Caco-2 (cell line): ENCODE results near the gene ADGRG4. TPM values are rescaled to one million over a fixed set of nuclear protein-coding genes. Genes with fewer than 3 reads are reported as not detected.

ENCODE experiments used
- BruUV-seq: library from RNA; stranded (reverse); fragments of 400-500 nt; replicated peaks from 2 replicates; lab custom pipeline; 2021; lab: Mats Ljungman, UMichigan
- CTCF ChIA-PET: fragments of 300-600 bp; sonication (Branson Sonifier 250); formaldehyde crosslinking; loops from one replicate; lab custom pipeline; 2022; ENCODE audit warnings: antibody characterized with exemption; lab: Charles Lee
- POLR2A ChIA-PET: fragments of 300-600 bp; sonication (Branson Sonifier 250); formaldehyde crosslinking; loops from one replicate; lab custom pipeline; 2022; ENCODE audit warnings: antibody characterized with exemption; lab: Charles Lee
- DNase-seq, 2 experiments: peaks; one replicate each; pipeline versions ENCODE4 v3.0.0 to v3.0.0-alpha.2; 2020 to 2022
- H3K27me3 ChIP-seq: replicated peaks from 2 replicates; pipeline ENCODE4 v1.6.0; 2011; ENCODE audit warnings: low read length; ENCODE audit not compliant: control insufficient read depth, insufficient read depth
- H3K36me3 ChIP-seq: 2 replicates; pipeline ENCODE4 v1.5.1; 2011; ENCODE audit warnings: low read length; ENCODE audit not compliant: control insufficient read depth, insufficient read depth
- H3K4me1 ChIP-seq: fragments of 250-450 bp; sonication (Bioruptor Pico); 2 replicates; pipeline ENCODE4 v1.5.1; 2020; ENCODE audit warnings: mild to moderate bottlenecking
- H3K4me3 ChIP-seq: 2 replicates; pipeline ENCODE4 v1.5.1; 2011; ENCODE audit warnings: low read depth, mild to moderate bottlenecking, control low read depth, low read length
- H3K9me3 ChIP-seq: fragments of 250-450 bp; sonication (Bioruptor Pico); 2 replicates; pipeline ENCODE4 v1.5.1; 2020; ENCODE audit warnings: mild to moderate bottlenecking, moderate library complexity
- H3K27ac Mint-ChIP-seq: one replicate; pipeline ENCODE4 v1.8.0; 2022; ENCODE audit warnings: mixed read lengths; ENCODE audit not compliant: unreplicated experiment
- H3K27me3 Mint-ChIP-seq: one replicate; pipeline ENCODE4 v1.8.0; 2022; ENCODE audit warnings: mixed read lengths; ENCODE audit not compliant: insufficient read depth, unreplicated experiment
- H3K36me3 Mint-ChIP-seq: one replicate; pipeline ENCODE4 v1.8.0; 2022; ENCODE audit warnings: mild to moderate bottlenecking, mixed read lengths; ENCODE audit not compliant: insufficient read depth, unreplicated experiment
- H3K4me1 Mint-ChIP-seq: one replicate; pipeline ENCODE4 v1.8.0; 2022; ENCODE audit warnings: low read depth, mixed read lengths; ENCODE audit not compliant: unreplicated experiment
- H3K4me3 Mint-ChIP-seq: one replicate; pipeline ENCODE4 v1.8.0; 2022; ENCODE audit warnings: mild to moderate bottlenecking, moderate library complexity, mixed read lengths; ENCODE audit not compliant: unreplicated experiment
- H3K9me3 Mint-ChIP-seq: one replicate; pipeline ENCODE4 v1.8.0; 2022; ENCODE audit warnings: mixed read lengths; ENCODE audit not compliant: unreplicated experiment
- CTCF ChIP-seq, 2 experiments: fragments of 200-600 bp in 1 of 2; IDR thresholded peaks; 1 replicate in 1 of 2; 2 replicates in 1 of 2; pipeline versions ENCODE4 v1.5.1 to v1.8.0; 2011 to 2022; ENCODE audit warnings: antibody characterized with exemption in 1 of 2, control low read depth in 1 of 2, inconsistent platforms in 1 of 2, low read depth in 1 of 2, low read length in 1 of 2, mild to moderate bottlenecking in 1 of 2, moderate library complexity in 1 of 2; ENCODE audit not compliant: insufficient read depth in 1 of 2, severe bottlenecking in 1 of 2, unreplicated experiment in 1 of 2
- intact Hi-C: fragments of 100-400 bp; cut with micrococcal nuclease; formaldehyde crosslinking; loops from one replicate; pipeline ENCODE4 v1.10.0; 2022; ENCODE audit not compliant: unreplicated experiment
- total RNA-seq: library from RNA; stranded (reverse); gene quantifications from 2 replicates; pipeline ENCODE4 v1.2.3, GENCODE V29; 2022

Gene ADGRG4
- total RNA-seq, 1 experiment from 2014 or later, result not detected

- H3K4me1 ChIP-seq, result no peaks in the 10 kb centered on the region
- CTCF ChIA-PET, result no interaction called here
- POLR2A ChIA-PET, result no interaction called here
- H3K27me3 Mint-ChIP-seq, result peaks cover 7% of the 10 kb centered on the region
- DNase-seq, result no peak
- H3K9me3 Mint-ChIP-seq, result no peaks in the 10 kb centered on the region
- TF ChIP-seq CTCF (IDR thresholded peaks at IDR 0.05; ENCODE audit: insufficient read depth in 1 of 2, low read depth in 1 of 2, low read length in 1 of 2, severe bottlenecking in 1 of 2, unreplicated experiment in 1 of 2), result no peak
- no peaks in the 10 kb centered on the region for H3K9me3 ChIP-seq
- H3K36me3 ChIP-seq, result no peaks in the 10 kb centered on the region
- no TSS peak for BruUV-seq
- H3K27ac Mint-ChIP-seq, result no peak overlapping the region
- H3K36me3 Mint-ChIP-seq, result no peaks in the 10 kb centered on the region
- no peak overlapping the region for H3K4me3 ChIP-seq
- H3K4me3 Mint-ChIP-seq, result no peak overlapping the region
- H3K4me1 Mint-ChIP-seq, result no peaks in the 10 kb centered on the region
- intact Hi-C loops, result no loop called here
- H3K27me3 ChIP-seq, result no peaks in the 10 kb centered on the region
These were observed 46.9 kb downstream of the ADGRG4 start for GRCh38 chrX:136347706-136348105.

- intact Hi-C loops, result no loop called here
- ChIA-PET CTCF (no interaction called here), POLR2A (no interaction called here)
- TF ChIP-seq CTCF (IDR thresholded peaks at IDR 0.05; ENCODE audit: insufficient read depth in 1 of 2, low read depth in 1 of 2, low read length in 1 of 2, severe bottlenecking in 1 of 2, unreplicated experiment in 1 of 2), result no peak
- Histone ChIP-seq H3K9me3 (no peaks in the 10 kb centered on the region), H3K4me1 (no peaks in the 10 kb centered on the region), H3K4me3 (no peak overlapping the region), H3K27me3 (no peaks in the 10 kb centered on the region), H3K36me3 (no peaks in the 10 kb centered on the region)
- no peaks in the 10 kb centered on the region for H3K4me1 Mint-ChIP-seq
- H3K36me3 Mint-ChIP-seq, result no peaks in the 10 kb centered on the region
- no peaks in the 10 kb centered on the region for H3K9me3 Mint-ChIP-seq
- no peak for DNase-seq
- peaks cover 8% of the 10 kb centered on the region for H3K27me3 Mint-ChIP-seq
- no TSS peak for BruUV-seq
- H3K27ac Mint-ChIP-seq, result no peak overlapping the region
- no peak overlapping the region for H3K4me3 Mint-ChIP-seq
These were observed 52.8 kb downstream of the ADGRG4 start for GRCh38 chrX:136353526-136354093.

DNA sequence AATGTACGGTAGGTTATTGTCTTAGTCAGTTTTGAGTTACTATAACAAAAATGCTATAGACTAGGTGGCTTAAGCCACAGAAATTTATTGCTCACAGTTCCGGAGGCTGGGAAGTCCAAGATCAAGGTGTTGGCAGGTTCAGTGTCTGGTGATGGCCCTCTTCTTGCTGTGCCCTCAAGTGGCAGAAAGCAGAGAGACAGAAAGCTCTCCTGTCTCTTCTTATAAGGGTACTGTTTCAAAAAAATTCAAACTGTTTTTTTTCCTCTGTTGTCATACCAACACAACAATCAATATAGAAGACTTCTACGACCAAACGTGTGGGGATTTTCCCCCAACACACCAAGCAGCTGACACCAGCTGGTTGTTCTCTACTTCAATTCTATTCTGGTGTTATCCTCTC is 53.4 kb downstream of the ADGRG4 start:
- H3K36me3 ChIP-seq, result no peaks in the 10 kb centered on the region
- H3K27me3 ChIP-seq, result no peaks in the 10 kb centered on the region
- Mint-ChIP-seq H3K36me3 (no peaks in the 10 kb centered on the region), H3K9me3 (no peaks in the 10 kb centered on the region), H3K4me1 (no peaks in the 10 kb centered on the region), H3K27ac (no peak overlapping the region), H3K4me3 (no peak overlapping the region), H3K27me3 (peaks cover 8% of the 10 kb centered on the region)
- H3K4me3 ChIP-seq, result no peak overlapping the region
- BruUV-seq, result no TSS peak
- H3K9me3 ChIP-seq, result no peaks in the 10 kb centered on the region
- no peaks in the 10 kb centered on the region for H3K4me1 ChIP-seq
- DNase-seq, result no peak
- ChIA-PET CTCF (no interaction called here), POLR2A (no interaction called here)
- TF ChIP-seq CTCF (IDR thresholded peaks at IDR 0.05; ENCODE audit: insufficient read depth in 1 of 2, low read depth in 1 of 2, low read length in 1 of 2, severe bottlenecking in 1 of 2, unreplicated experiment in 1 of 2), result no peak
- intact Hi-C loops, result no loop called here
